ENCODE results near the gene SEMG2. TPM values are rescaled to one million over a fixed set of nuclear protein-coding genes. Genes with fewer than 3 reads are reported as not detected.

SEMG2 gene, protein sequence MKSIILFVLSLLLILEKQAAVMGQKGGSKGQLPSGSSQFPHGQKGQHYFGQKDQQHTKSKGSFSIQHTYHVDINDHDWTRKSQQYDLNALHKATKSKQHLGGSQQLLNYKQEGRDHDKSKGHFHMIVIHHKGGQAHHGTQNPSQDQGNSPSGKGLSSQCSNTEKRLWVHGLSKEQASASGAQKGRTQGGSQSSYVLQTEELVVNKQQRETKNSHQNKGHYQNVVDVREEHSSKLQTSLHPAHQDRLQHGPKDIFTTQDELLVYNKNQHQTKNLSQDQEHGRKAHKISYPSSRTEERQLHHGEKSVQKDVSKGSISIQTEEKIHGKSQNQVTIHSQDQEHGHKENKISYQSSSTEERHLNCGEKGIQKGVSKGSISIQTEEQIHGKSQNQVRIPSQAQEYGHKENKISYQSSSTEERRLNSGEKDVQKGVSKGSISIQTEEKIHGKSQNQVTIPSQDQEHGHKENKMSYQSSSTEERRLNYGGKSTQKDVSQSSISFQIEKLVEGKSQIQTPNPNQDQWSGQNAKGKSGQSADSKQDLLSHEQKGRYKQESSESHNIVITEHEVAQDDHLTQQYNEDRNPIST
- not detected in 2 replicates for total RNA-seq

DNA sequence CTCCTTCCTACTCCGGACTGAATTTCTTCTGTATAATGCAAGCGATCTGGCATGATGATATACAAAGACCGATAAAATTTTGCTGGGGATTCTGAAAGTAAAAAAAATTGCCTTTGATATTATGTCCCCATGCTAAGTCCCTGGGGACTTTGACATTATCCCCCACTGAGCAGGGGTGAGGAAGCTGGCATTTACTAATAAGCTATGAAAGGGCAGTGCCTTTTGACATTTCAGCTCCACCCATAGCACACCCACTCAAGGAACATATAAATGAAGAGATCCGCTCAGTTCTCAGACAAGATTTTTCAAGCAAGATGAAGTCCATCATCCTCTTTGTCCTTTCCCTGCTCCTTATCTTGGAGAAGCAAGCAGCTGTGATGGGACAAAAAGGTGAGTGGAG is at the start of gene SEMG2:
TSS of gene SEMG2 (plus strand) at position 298 of the 400 bp plus-strand sequence. CDS start at position 315, 17 bp downstream.

DNA sequence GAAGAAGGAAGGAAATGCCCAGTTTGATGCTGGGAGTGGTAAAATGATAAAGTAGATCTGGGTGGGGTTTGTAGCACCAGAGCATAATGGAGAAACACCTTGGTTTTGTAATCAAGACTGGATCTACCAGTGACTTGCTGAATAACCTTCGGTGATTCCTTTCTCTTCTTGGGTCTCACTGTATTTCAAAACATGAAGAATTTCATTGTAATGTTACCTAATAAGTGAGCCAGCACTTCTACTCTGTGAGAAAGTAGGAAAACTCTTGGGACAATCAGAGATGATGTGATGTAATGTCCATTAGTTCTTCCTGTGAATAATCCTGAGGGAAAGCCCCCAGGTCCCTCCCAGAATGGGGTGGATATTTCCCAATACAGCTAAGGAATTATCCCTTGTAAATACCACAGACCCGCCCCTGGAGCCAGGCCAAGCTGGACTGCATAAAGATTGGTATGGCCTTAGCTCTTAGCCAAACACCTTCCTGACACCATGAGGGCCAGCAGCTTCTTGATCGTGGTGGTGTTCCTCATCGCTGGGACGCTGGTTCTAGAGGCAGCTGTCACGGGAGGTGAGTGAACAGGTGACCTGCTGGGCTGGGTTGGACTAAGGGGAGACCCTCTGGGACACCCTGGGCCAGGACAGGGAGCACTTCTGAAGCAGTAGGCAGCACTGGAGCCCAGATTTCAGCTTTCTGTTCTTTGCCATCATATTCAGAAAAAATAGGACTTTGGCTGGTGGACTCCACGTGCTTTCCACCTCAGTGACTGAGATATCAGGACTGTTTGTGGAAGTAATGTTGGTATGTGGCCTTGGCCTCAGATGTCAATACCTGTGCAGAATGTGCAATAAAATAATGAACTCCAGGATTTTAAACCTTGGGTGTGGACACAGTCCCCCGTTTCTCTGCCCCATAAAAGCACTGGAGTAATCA is 46.5 kb upstream of the SEMG2 start, which contains the start of gene PI3:
TSS of gene PI3 (plus strand) at position 469 of the 931 bp plus-strand sequence. CDS start at position 490, 21 bp downstream.

DNA sequence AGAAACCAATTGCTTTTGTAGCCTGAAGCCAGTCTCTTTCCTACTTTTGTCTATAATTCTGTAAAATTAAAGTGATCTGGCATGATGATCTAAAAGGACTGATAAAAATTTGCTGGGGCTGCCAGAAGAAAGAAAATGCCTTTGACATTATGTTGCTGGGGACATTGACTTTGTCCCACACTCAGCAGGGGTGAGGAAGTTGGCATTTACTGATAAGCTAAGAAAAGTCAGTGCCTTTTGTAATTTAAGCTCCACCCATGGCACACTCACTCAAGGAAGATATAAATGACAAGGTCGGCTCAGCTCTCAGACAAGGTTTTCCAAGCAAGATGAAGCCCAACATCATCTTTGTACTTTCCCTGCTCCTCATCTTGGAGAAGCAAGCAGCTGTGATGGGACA is 14.4 kb upstream of the SEMG2 start, which contains the start of gene SEMG1:
TSS of gene SEMG1 (plus strand) at position 309 of the 400 bp plus-strand sequence. CDS start at position 330, 21 bp downstream.

DNA sequence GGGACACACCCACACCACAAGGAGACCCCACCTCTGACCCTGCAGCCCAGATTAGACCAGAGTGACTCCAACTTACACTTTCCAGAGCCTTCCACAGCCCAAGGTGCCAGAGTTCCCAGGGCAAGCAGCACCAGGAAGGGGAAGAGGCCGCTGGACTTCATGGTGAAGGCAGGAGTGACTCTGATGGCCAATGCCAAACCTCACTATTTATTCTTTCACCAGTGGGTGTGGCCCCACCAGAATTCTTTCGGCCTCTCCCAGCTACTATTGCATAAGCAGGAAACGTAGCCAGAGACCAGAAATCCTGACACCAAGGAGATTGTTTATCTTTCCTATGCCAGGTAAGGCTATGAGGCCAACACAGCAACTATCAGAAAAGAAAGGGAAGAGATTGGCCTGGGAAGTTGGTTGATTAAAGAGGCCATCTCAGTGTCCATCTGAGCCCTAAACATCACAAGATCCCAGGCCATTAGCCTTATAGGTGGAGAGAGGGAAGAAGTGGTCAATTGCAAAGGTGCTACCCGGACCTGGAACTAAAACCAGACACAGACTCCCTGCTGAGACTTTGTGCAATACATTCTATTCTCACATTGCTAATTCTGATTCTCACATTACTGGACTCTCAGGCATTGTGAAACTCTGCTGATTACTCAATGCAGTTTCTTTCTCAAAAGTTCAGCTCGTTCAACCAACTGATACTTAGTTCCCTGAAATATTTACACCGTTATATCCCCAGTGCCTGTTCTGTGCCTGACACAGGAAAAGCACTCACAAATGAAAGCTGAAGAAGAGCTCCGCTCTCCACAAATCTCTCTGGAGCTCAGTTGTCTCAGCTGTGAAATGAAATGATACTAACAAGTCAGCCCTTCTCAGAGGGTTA is 33.5 kb downstream of the SEMG2 start, which contains the start of gene SLPI:
TSS of gene SLPI (minus strand) at position 182 of the 880 bp plus-strand sequence. CDS start at position 161, 21 bp downstream.

Other genes with a start within 250 kb of the SEMG2 start
- gene KCNS1, start 120.2 kb upstream of the SEMG2 start, total RNA-seq = 1.00 and 1.6 TPM in 2 replicates
- not detected in 2 replicates for gene WFDC5, start 106.2 kb upstream of the SEMG2 start, total RNA-seq
- gene WFDC12, start 96.9 kb upstream of the SEMG2 start, total RNA-seq = not detected in 2 replicates
- not detected in 2 replicates for gene PI3, start 46.5 kb upstream of the SEMG2 start, total RNA-seq
- gene SEMG1, start 14.3 kb upstream of the SEMG2 start, total RNA-seq = not detected in 2 replicates
- gene SLPI, start 33.2 kb downstream of the SEMG2 start, total RNA-seq = not detected in 2 replicates
- gene RBPJL, start 85.5 kb downstream of the SEMG2 start, total RNA-seq = not detected in 2 replicates
- 0.11 TPM in 1 of 2 replicates, not detected in the other for gene MATN4, start 86.9 kb downstream of the SEMG2 start, total RNA-seq
- 129 and 156 TPM in 2 replicates for gene SDC4, start 127.1 kb downstream of the SEMG2 start, total RNA-seq
- 18.5 and 19.4 TPM in 2 replicates for gene SYS1, start 141.8 kb downstream of the SEMG2 start, total RNA-seq
- not detected in 2 replicates for gene TP53TG5, start 157.0 kb downstream of the SEMG2 start, total RNA-seq
- gene DBNDD2, start 186.9 kb downstream of the SEMG2 start, total RNA-seq = 3.4 and 9.6 TPM in 2 replicates
- 16.7 and 21.1 TPM in 2 replicates for gene PIGT, start 194.8 kb downstream of the SEMG2 start, total RNA-seq
- gene WFDC2, start 248.4 kb downstream of the SEMG2 start, total RNA-seq = not detected in 2 replicates

Measured in uterine smooth muscle cell (primary cell).